ENCODE results near the gene RMI2.

DNA sequence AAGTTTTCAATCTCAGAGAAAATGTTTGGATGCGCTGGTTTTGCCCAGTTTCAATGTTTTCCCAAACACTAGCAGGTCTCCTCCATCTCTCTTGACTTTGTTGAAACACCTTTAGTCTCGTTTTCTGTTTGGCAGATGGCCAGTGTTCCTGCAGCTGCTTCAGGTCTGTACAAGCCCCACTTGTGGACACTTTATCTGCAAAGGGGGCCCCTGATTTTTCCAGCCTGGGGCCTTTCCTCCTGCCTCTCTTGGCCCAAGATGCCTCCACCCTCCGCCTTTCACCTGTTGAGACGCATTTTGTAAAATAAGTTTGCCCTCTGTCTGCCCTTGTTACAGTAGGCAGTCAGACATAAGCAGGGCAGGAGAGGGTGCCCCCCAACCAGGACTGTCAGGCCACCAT is 42.3 kb upstream of the RMI2 start:
- TF ChIP-seq, protein P1, sequence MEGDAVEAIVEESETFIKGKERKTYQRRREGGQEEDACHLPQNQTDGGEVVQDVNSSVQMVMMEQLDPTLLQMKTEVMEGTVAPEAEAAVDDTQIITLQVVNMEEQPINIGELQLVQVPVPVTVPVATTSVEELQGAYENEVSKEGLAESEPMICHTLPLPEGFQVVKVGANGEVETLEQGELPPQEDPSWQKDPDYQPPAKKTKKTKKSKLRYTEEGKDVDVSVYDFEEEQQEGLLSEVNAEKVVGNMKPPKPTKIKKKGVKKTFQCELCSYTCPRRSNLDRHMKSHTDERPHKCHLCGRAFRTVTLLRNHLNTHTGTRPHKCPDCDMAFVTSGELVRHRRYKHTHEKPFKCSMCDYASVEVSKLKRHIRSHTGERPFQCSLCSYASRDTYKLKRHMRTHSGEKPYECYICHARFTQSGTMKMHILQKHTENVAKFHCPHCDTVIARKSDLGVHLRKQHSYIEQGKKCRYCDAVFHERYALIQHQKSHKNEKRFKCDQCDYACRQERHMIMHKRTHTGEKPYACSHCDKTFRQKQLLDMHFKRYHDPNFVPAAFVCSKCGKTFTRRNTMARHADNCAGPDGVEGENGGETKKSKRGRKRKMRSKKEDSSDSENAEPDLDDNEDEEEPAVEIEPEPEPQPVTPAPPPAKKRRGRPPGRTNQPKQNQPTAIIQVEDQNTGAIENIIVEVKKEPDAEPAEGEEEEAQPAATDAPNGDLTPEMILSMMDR (optimal IDR thresholded peaks at IDR 0.05 in 1 of 3, IDR thresholded peaks at IDR 0.05 in 1 of 3, conservative IDR thresholded peaks at IDR 0.05 in 1 of 3; ENCODE audit: extremely low read depth in 1 of 3, insufficient read depth in 2 of 3, low read length in 3 of 3) = no peak
- TF ChIP-seq EZH2 (IDR thresholded peaks at IDR 0.05; ENCODE audit: low read length) = no peak
